SK-N-SH (cell line): ENCODE data around the gene FRS2. TPM values are rescaled to one million over a fixed set of nuclear protein-coding genes. Genes with fewer than 3 reads are reported as not detected.
A peak's percentile ranks its signal among the peaks of the same experiment; 100 is the strongest.

Experiments used
- ELF1 ChIP-seq: IDR thresholded peaks from 2 replicates; pipeline ENCODE4 v1.4.0; 2012
- EZH2phosphoT487 ChIP-seq: fragments of 200-600 bp; sonication (generic); IDR thresholded peaks from 2 replicates; pipeline ENCODE4 v1.6.1; 2017; ENCODE audit warnings: low read depth, mixed run types, mild to moderate bottlenecking, antibody characterized with exemption, moderate library complexity, borderline replicate concordance
- FOXM1 ChIP-seq: IDR thresholded peaks from 2 replicates; pipeline ENCODE4 v1.4.0; 2012; ENCODE audit warnings: low read depth, mild to moderate bottlenecking
- GATA2 ChIP-seq: sonication (generic); formaldehyde crosslinking; IDR thresholded peaks from 2 replicates; pipeline ENCODE4 v1.5.0; 2020; ENCODE audit warnings: mild to moderate bottlenecking, missing genetic modification reagents
- MEF2A ChIP-seq: IDR thresholded peaks from 2 replicates; pipeline ENCODE4 v1.4.0; 2012; ENCODE audit warnings: low read depth, borderline replicate concordance
- MXI1 ChIP-seq: IDR thresholded peaks from 2 replicates; pipeline ENCODE4 v1.6.1; 2012; ENCODE audit warnings: mild to moderate bottlenecking, low read depth, low read length, improper control_type of control experiment
- PBX3 ChIP-seq: IDR thresholded peaks from 2 replicates; pipeline ENCODE4; 2012
- POLR2AphosphoS5 ChIP-seq: IDR thresholded peaks from 2 replicates; pipeline ENCODE4 v1.6.1; 2012; ENCODE audit warnings: low read depth, low read length
- RAD21 ChIP-seq: IDR thresholded peaks from 2 replicates; pipeline ENCODE4 v1.6.1; 2012; ENCODE audit warnings: mild to moderate bottlenecking, low read length
- RCOR1 ChIP-seq: fragments of 150-350 bp; IDR thresholded peaks from 2 replicates; pipeline ENCODE4 v1.6.1; 2017; ENCODE audit warnings: antibody characterized with exemption, low read length
- RFX5 ChIP-seq: IDR thresholded peaks from 2 replicates; pipeline ENCODE4 v1.6.1; 2012; ENCODE audit warnings: mild to moderate bottlenecking, improper control_type of control experiment, low read length
- RXRA ChIP-seq: IDR thresholded peaks from 2 replicates; pipeline ENCODE4 v1.4.0; 2012; ENCODE audit warnings: low read depth, mild to moderate bottlenecking, borderline replicate concordance
- SIN3A ChIP-seq: IDR thresholded peaks from 2 replicates; pipeline ENCODE4 v1.6.1; 2012; ENCODE audit warnings: low read depth, mild to moderate bottlenecking, low read length, moderate library complexity, borderline replicate concordance
- SMC3 ChIP-seq: IDR thresholded peaks from 2 replicates; pipeline ENCODE4 v1.6.1; 2012; ENCODE audit warnings: low read depth, low read length, improper control_type of control experiment
- TAF1 ChIP-seq: IDR thresholded peaks from 2 replicates; pipeline ENCODE4 v1.6.1; 2012; ENCODE audit warnings: low read depth, mild to moderate bottlenecking, low read length, moderate library complexity, borderline replicate concordance
- TCF12 ChIP-seq: IDR thresholded peaks from 2 replicates; pipeline ENCODE4 v1.4.0; 2012
- TEAD4 ChIP-seq: IDR thresholded peaks from 2 replicates; pipeline ENCODE4 v1.4.0; 2012; ENCODE audit warnings: mild to moderate bottlenecking, borderline replicate concordance; ENCODE audit not compliant: insufficient read depth
- USF1 ChIP-seq: IDR thresholded peaks from 2 replicates; pipeline ENCODE4 v1.4.0; 2012; ENCODE audit warnings: low read depth, borderline replicate concordance
- YY1 ChIP-seq: IDR thresholded peaks from 2 replicates; pipeline ENCODE4 v1.4.0; 2012; ENCODE audit warnings: low read depth, mild to moderate bottlenecking
- polyA plus RNA-seq, 3 experiments: library from polyadenylated mRNA; depleted of rRNA; stranded (reverse); fragments of >200 nt; gene quantifications; 2 replicates each; pipeline ENCODE4 v1.2.3, GENCODE V29; 2012
- TF ChIP-seq, protein P1 (sequence below): fragments of 150-350 bp; IDR thresholded peaks from 2 replicates; pipeline ENCODE4 v1.6.1; 2017; ENCODE audit warnings: antibody characterized with exemption, low read length, low read depth, borderline replicate concordance
- TF ChIP-seq, protein P2 (sequence below): IDR thresholded peaks from 2 replicates; pipeline ENCODE4 v1.4.0; 2012; ENCODE audit warnings: low read depth, borderline replicate concordance
- TF ChIP-seq, protein P3 (sequence below): IDR thresholded peaks from 2 replicates; pipeline ENCODE4 v1.6.1; 2012; ENCODE audit warnings: mild to moderate bottlenecking, low read depth, low read length, moderate library complexity

Gene FRS2
- polyA plus RNA-seq, 1 of the 3 experiments (the other 2 are of a cell fraction), result 7.1 TPM

DNA sequence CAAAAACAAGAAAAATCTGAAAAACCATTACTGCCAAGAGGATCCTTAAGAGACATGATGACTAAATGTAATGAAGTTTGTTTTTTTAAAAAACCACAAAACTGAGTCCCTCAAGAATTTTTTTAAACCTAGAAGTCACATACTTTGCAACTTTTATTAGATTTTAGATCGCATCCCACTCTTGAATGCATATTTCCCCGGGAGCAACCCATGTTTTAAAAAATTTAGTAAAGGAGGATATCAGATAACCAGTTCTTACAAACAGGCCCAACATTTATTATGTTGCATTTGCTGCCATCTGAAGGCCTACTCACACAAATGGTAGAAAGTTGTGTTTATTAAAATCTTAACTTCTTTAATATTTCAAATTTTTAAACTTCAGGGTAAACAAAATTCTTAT lies 70.8 kb downstream of the FRS2 start (continued):
- TF ChIP-seq PBX3, result peak; percentile 16; the same call in 1 of the 2 replicates
- no peak; the same call in 1 of the 2 replicates for TF ChIP-seq SMC3
- TF ChIP-seq TCF12, result peak; percentile 29; the same call in 1 of the 2 replicates
- no peak for TF ChIP-seq USF1
- 0 out of 2 replicates have a peak, but pooled peaks have one; percentile 33 for TF ChIP-seq SIN3A
- no peak for TF ChIP-seq RCOR1
- TF ChIP-seq, protein P1, sequence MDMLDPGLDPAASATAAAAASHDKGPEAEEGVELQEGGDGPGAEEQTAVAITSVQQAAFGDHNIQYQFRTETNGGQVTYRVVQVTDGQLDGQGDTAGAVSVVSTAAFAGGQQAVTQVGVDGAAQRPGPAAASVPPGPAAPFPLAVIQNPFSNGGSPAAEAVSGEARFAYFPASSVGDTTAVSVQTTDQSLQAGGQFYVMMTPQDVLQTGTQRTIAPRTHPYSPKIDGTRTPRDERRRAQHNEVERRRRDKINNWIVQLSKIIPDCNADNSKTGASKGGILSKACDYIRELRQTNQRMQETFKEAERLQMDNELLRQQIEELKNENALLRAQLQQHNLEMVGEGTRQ, result no peak
- no peak for TF ChIP-seq MEF2A
- TF ChIP-seq RFX5, result no peak
- TF ChIP-seq GATA2 (CRISPR knock-in tag), result no peak
- TF ChIP-seq EZH2phosphoT487, result no peak
- TF ChIP-seq, protein P2, sequence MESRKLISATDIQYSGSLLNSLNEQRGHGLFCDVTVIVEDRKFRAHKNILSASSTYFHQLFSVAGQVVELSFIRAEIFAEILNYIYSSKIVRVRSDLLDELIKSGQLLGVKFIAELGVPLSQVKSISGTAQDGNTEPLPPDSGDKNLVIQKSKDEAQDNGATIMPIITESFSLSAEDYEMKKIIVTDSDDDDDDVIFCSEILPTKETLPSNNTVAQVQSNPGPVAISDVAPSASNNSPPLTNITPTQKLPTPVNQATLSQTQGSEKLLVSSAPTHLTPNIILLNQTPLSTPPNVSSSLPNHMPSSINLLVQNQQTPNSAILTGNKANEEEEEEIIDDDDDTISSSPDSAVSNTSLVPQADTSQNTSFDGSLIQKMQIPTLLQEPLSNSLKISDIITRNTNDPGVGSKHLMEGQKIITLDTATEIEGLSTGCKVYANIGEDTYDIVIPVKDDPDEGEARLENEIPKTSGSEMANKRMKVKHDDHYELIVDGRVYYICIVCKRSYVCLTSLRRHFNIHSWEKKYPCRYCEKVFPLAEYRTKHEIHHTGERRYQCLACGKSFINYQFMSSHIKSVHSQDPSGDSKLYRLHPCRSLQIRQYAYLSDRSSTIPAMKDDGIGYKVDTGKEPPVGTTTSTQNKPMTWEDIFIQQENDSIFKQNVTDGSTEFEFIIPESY, result no peak
- no peak for TF ChIP-seq POLR2AphosphoS5
- peak; percentile 54 for TF ChIP-seq RAD21
- TF ChIP-seq RXRA, result no peak
- no peak for TF ChIP-seq ELF1
- TF ChIP-seq YY1, result no peak
- TF ChIP-seq FOXM1, result no peak
- TF ChIP-seq TAF1, result no peak
- no peak for TF ChIP-seq MXI1
- TF ChIP-seq, protein P3, sequence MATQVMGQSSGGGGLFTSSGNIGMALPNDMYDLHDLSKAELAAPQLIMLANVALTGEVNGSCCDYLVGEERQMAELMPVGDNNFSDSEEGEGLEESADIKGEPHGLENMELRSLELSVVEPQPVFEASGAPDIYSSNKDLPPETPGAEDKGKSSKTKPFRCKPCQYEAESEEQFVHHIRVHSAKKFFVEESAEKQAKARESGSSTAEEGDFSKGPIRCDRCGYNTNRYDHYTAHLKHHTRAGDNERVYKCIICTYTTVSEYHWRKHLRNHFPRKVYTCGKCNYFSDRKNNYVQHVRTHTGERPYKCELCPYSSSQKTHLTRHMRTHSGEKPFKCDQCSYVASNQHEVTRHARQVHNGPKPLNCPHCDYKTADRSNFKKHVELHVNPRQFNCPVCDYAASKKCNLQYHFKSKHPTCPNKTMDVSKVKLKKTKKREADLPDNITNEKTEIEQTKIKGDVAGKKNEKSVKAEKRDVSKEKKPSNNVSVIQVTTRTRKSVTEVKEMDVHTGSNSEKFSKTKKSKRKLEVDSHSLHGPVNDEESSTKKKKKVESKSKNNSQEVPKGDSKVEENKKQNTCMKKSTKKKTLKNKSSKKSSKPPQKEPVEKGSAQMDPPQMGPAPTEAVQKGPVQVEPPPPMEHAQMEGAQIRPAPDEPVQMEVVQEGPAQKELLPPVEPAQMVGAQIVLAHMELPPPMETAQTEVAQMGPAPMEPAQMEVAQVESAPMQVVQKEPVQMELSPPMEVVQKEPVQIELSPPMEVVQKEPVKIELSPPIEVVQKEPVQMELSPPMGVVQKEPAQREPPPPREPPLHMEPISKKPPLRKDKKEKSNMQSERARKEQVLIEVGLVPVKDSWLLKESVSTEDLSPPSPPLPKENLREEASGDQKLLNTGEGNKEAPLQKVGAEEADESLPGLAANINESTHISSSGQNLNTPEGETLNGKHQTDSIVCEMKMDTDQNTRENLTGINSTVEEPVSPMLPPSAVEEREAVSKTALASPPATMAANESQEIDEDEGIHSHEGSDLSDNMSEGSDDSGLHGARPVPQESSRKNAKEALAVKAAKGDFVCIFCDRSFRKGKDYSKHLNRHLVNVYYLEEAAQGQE, result no peak
- peak; percentile 41; the same call in 1 of the 2 replicates for TF ChIP-seq TEAD4
